ENCODE results near the gene NXF1. TPM values are rescaled to one million over a fixed set of nuclear protein-coding genes. Genes with fewer than 3 reads are reported as not detected.

Gene NXF1
- total RNA-seq, 2 donors from 2014 or later = 33.9 to 35.9 TPM

- no peak overlapping the region for H3K4me3 ChIP-seq
- no peak for TF ChIP-seq CTCF (IDR thresholded peaks at IDR 0.05)
- no peak overlapping the region for H3K27ac ChIP-seq
- no peaks in the 10 kb centered on the region for H3K27me3 ChIP-seq
- H3K9me3 ChIP-seq = no peaks in the 10 kb centered on the region
- no peak for DNase-seq (ENCODE audit: low spot score)
- peaks cover 3% of the 10 kb centered on the region for H3K36me3 ChIP-seq
- H3K4me1 ChIP-seq = peaks cover 0 to 12% of the 10 kb centered on the region in 2 donors
These were observed 57.6 kb downstream of the NXF1 start for GRCh38 chr11:62747475-62748160.

Small RNA genes within 50 kb of the gene (microRNA-seq; reads per million reads assigned to microRNA genes)
- 0 to 1.4 reads per million in 2 donors for gene MIR6514 (ENCODE audit: borderline number of aligned reads in 2 of 2, borderline replicate concordance in 1 of 2)
- 0 reads per million in 2 donors for gene MIR6748 (ENCODE audit: borderline number of aligned reads in 2 of 2, borderline replicate concordance in 1 of 2)

Other genes with a start within 250 kb of the NXF1 start
- gene EEF1G, start 231.5 kb downstream of the NXF1 start, total RNA-seq = 1,000 to 10,000 TPM in 1 of 2 donors, 100 to 1,000 TPM in 1; 707 to 1,175 TPM
- gene TUT1, start 213.9 kb downstream of the NXF1 start, total RNA-seq = 1 to 10 TPM; 5.4 to 5.7 TPM
- 10 to 100 TPM; 30.0 to 40.5 TPM for gene MTA2, start 203.6 kb downstream of the NXF1 start, total RNA-seq
- gene EML3, start 192.7 kb downstream of the NXF1 start, total RNA-seq = 10 to 100 TPM; 15.8 to 21.3 TPM
- 1 to 10 TPM; 3.2 to 5.3 TPM for gene ROM1, start 192.2 kb downstream of the NXF1 start, total RNA-seq
- gene B3GAT3, start 183.5 kb downstream of the NXF1 start, total RNA-seq = 10 to 100 TPM; 12.7 to 14.0 TPM
- gene GANAB, start 158.8 kb downstream of the NXF1 start, total RNA-seq = 10 to 100 TPM; 71.8 to 78.0 TPM
- gene INTS5, start 152.1 kb downstream of the NXF1 start, total RNA-seq = 10 to 100 TPM; 12.1 to 19.8 TPM
- 10 to 100 TPM; 40.1 to 44.0 TPM for gene C11orf98, start 140.2 kb downstream of the NXF1 start, total RNA-seq
- gene CSKMT, start 140.1 kb downstream of the NXF1 start, total RNA-seq = 1 to 10 TPM in 1 of 2 donors, under 1 TPM in 1; 0.41 to 3.7 TPM
- 1 to 10 TPM; 5.0 to 8.7 TPM for gene UQCC3, start 133.8 kb downstream of the NXF1 start, total RNA-seq
- gene LBHD1, start 133.2 kb downstream of the NXF1 start, total RNA-seq = 1 to 10 TPM; 2.3 to 2.4 TPM
- 100 to 1,000 TPM in 1 of 2 donors, 10 to 100 TPM in 1; 77.4 to 116 TPM for gene UBXN1, start 126.4 kb downstream of the NXF1 start, total RNA-seq
- gene LRRN4CL, start 115.9 kb downstream of the NXF1 start, total RNA-seq = 1 to 10 TPM; 1.5 to 3.0 TPM
- gene BSCL2, start 98.0 kb downstream of the NXF1 start, total RNA-seq = 10 to 100 TPM; 18.6 to 23.0 TPM
- gene GNG3, start 97.8 kb downstream of the NXF1 start, total RNA-seq = not detected
- 10 to 100 TPM; 12.2 to 15.6 TPM for gene HNRNPUL2, start 78.0 kb downstream of the NXF1 start, total RNA-seq
- gene TTC9C, start 77.0 kb downstream of the NXF1 start, total RNA-seq = 10 to 100 TPM in 1 of 2 donors, 1 to 10 TPM in 1; 9.6 to 11.4 TPM
- gene ZBTB3, start 51.3 kb downstream of the NXF1 start, total RNA-seq = 1 to 10 TPM; 5.1 to 7.8 TPM
- gene POLR2G, start 43.9 kb downstream of the NXF1 start, total RNA-seq = 10 to 100 TPM; 32.9 to 34.8 TPM
- 1 to 10 TPM; 5.8 to 9.5 TPM for gene TAF6L, start 34.0 kb downstream of the NXF1 start, total RNA-seq
- 10 to 100 TPM; 42.5 to 44.8 TPM for gene TMEM179B, start 18.0 kb downstream of the NXF1 start, total RNA-seq
- 10 to 100 TPM; 27.7 TPM for gene TMEM223, start 13.4 kb downstream of the NXF1 start, total RNA-seq
- 10 to 100 TPM; 15.2 to 24.7 TPM for gene STX5, start 26.6 kb upstream of the NXF1 start, total RNA-seq
- not detected for gene TEX54, start 27.4 kb upstream of the NXF1 start, total RNA-seq
- 10 to 100 TPM; 17.8 to 26.8 TPM for gene WDR74, start 34.1 kb upstream of the NXF1 start, total RNA-seq
- gene SLC3A2, start 75.5 kb upstream of the NXF1 start, total RNA-seq = 10 to 100 TPM; 27.7 to 64.9 TPM
- not detected for gene CHRM1, start 115.9 kb upstream of the NXF1 start, total RNA-seq
- gene SLC22A6, start 179.5 kb upstream of the NXF1 start, total RNA-seq = not detected
- not detected for gene SLC22A8, start 210.4 kb upstream of the NXF1 start, total RNA-seq